GM12801 (cell line): ENCODE measurements around the gene MCHR1.

Experiments
- TF ChIP-seq, protein P1 (sequence below): IDR thresholded peaks from one replicate; pipeline ENCODE4 v1.5.1; 2011; ENCODE audit warnings: control low read depth; ENCODE audit not compliant: insufficient read length; ENCODE audit errors: extremely low read depth

The MCHR1 gene

DNA sequence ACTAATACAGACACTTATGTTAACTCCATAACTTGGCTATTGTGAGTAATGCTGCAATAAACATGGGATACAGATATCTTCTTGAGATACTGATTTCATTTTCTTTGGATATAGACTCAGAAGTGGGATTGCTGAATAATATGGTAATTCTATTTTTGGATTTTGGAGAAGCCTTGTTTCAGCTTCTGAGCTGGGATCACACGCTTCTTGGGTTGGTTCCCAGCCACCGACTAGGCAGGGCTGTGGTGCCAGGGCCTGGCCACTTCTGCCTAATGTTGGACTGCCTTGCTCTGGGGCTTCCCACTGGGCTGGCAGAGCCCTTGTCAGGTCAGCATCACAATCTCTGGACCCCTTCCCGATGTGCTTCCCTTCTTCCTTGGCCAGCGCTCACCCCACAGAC is 14.0 kb upstream of the MCHR1 start:
- TF ChIP-seq, protein P1, sequence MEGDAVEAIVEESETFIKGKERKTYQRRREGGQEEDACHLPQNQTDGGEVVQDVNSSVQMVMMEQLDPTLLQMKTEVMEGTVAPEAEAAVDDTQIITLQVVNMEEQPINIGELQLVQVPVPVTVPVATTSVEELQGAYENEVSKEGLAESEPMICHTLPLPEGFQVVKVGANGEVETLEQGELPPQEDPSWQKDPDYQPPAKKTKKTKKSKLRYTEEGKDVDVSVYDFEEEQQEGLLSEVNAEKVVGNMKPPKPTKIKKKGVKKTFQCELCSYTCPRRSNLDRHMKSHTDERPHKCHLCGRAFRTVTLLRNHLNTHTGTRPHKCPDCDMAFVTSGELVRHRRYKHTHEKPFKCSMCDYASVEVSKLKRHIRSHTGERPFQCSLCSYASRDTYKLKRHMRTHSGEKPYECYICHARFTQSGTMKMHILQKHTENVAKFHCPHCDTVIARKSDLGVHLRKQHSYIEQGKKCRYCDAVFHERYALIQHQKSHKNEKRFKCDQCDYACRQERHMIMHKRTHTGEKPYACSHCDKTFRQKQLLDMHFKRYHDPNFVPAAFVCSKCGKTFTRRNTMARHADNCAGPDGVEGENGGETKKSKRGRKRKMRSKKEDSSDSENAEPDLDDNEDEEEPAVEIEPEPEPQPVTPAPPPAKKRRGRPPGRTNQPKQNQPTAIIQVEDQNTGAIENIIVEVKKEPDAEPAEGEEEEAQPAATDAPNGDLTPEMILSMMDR = no peak

DNA sequence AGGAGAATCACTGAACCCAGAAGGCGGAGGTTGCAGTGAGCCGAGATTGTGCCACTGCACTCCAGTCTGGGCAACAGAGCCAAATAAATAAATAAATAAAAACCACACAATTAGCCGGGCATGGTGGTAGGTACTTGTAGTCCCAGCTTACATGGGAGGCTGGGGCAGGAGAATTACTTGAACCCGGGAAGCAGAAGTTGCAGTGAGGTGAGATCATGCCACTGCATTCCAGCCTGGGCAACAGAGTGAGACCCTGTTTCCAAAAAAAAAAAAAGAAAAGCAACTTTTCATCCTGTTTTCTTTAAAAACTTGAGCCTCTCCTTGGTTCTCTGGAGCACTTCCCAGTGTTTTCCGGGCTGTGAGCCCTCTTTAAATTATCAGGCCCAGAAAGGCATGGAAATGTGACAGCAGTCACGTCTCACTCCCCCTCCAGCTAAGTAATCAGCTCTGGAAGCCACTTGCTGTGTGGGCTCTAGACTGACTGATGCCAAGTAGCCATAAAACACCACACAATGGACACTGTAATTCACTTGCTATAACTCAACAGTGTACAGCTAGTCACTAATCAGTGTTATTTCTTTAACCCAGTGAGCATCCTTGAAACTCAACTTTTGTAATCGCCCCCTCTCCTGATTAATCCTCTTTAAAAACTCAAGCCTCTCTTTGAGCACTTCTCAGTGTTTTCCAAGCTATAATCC is 13.0 kb upstream of the MCHR1 start:
- TF ChIP-seq, protein P1 = no peak

DNA sequence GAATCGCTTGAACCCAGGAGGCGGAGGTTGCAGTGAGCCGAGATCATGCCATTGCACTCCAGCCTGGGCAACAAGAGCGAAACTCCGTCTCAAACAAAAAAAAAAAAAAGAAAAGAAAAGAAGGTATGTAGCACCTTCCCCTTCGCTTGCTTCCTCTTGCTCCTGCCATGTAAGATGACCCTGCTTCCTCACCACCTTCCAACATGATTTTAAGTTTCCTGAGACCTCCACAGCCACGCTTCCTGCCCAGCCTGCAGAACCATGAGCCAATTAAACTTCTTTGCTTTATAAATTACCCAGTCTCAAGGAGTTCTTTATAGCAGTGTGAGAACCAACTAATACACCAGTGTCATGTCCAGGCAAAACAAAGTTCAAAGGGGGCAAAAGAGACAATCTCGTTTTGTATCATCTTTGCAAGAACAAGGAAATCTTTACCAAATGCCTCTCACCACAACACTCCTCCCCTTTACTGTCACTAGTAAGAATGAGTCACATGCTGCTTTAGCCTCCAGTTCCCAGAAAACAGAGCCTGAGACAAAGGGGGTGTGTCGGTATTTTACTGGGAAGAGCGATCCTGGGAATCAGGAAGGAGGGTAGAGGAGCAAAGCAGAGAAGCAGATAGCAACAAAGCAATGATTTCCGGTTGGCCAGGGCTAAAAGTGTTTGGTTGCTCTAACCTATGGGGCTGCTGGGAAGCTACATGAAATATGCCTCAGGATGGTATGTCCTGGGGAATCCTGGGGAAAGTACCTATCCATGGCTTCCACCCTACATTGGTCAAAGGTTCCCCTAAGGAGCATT is 10.5 kb upstream of the MCHR1 start:
- TF ChIP-seq, protein P1 = no peak

DNA sequence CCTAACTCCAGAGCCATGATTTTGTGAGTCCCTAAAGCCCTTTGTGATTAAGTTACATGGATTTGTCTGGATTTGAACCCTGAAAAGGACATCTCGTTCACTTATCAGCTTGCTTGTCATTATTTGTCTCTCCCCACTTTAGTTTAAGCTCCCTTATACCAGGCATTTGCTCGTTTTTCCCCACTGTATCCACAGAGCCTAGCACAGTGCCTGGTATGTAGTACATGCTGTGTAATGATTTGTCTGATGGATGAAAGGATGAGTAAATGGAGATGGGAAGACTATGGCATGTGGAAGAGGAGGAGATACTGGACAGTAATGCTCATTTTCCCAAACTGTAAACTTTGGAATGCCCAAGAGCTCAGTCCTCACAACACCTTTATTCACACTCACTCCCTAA is 9.2 kb upstream of the MCHR1 start:
- TF ChIP-seq, protein P1 = no peak

DNA sequence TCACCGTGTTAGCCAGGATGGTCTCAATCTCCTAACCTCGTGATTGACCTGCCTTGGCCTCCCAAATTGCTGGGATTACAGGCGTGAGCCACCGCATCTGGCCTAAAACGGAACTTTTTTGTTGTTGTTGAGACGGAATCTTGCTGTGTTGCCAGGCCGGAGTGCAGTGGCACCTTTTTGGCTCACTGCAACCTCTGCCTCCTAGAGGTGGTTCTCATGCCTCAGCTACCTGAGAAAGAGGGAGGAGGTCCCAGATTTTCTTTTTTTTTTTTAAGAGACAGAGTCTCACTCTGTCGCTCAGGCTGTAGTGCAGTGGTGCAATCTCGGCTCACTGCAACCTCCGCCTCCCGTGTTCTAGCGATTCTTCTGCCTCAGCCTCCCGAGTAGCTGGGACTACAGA is 7.9 kb upstream of the MCHR1 start:
- TF ChIP-seq, protein P1 = no peak

DNA sequence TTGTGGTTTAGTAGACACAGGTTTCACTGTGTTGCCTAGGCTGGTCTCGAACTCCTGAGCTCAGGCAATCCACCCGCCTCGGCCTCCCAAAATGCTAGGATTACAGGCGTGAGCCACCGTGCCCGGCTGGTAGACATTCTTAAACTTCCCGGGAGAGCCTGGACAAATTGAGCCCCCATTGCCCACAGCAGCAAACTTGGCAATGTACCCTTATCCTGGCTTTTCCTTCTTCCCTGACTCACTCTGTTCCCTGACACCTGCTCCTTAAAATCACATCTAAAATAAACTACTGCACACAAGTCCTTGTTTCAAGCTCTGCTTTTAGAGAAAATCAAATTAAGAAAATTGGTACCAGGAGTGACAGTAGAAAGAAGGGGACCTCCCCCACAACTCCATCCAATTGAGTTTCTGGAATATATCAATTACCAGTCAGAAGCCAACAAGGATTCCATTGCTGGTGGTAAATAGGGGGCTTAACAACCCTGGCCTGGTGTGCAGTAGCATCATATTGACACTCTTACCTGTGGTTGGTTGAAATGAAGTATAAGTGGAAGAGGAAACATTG is 7.4 kb upstream of the MCHR1 start:
- TF ChIP-seq, protein P1 = no peak

DNA sequence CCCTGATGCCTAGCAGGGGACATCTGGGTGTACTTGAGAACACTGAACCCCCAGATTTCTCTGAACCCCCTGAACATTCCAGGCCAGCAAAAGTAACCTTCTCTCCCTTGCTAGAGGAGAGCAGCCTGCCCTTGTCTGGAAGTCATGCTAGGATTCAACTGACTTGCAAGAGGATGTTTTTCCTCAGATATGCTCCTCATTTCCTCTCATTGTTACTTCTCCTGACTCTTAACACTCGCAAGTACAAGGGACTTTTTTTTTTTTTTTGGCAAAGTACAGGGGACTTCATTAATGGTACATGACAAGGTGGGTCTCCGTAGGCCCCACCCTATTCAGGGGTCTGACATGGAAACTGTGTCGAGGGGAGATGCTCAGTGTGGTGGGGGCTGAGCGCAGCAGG is 6.3 kb upstream of the MCHR1 start:
- TF ChIP-seq, protein P1 = no peak
